ENCODE data around the gene MNT.

MNT gene

DNA sequence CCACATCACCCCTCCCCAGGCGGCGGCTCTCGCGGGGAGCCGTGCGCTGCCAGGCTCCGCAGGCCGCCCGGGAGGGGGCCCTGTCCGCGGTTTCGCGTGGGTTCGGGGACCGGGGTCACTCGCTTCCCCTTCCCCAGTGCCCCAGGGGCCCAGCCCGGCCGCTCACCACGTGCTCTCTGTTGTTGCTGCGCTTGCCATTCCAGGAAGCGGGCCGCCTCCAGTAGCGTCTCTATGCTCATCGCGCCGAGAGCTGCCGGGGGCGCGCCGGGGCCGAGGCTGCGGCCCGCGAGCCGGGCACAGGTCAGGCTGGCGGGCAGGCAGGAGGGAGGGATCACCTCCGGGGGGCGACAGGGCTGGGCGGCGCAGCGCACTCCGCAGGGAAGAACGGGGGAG lies 390 bp downstream of the MNT start:
- H4K8ac ChIP-seq (ENCODE audit: low read depth, low read length): no peak overlapping the region
- H3K4me1 ChIP-seq (ENCODE audit: control insufficient read depth, low read depth, low read length): peaks cover 5% of the 10 kb centered on the region
- H3K36me3 ChIP-seq (ENCODE audit: control insufficient read depth, insufficient read depth, low read length): no peaks in the 10 kb centered on the region
- H4K5ac ChIP-seq (ENCODE audit: low read length): no peak overlapping the region
- H3K27ac ChIP-seq (ENCODE audit: low read depth, low read length): peak overlapping the region; percentile 64
- H3K56ac ChIP-seq (ENCODE audit: low read length): peak overlapping the region; percentile 93
- H3K4ac ChIP-seq (ENCODE audit: low read depth, low read length): no peak overlapping the region
- peak overlapping the region; percentile 99 for H3K4me2 ChIP-seq (ENCODE audit: low read length)
- no CpG with 5 or more reads among the region's 43 CpGs for WGBS (ENCODE audit: extremely low coverage, insufficient coverage, low lambda C conversion rate)
- H3K79me1 ChIP-seq (ENCODE audit: low read length): peaks cover 10% of the 10 kb centered on the region
- H3K4me3 ChIP-seq (ENCODE audit: low read length): peak overlapping the region; percentile 66
- DNase-seq: peak; percentile 86
- no peak overlapping the region for H2BK5ac ChIP-seq (ENCODE audit: low read length)
- no peak overlapping the region for H2AK5ac ChIP-seq (ENCODE audit: low read length)
- no peaks in the 10 kb centered on the region for H3K27me3 ChIP-seq (ENCODE audit: insufficient read depth, low read length, poor library complexity)
- H2BK120ac ChIP-seq (ENCODE audit: low read depth, low read length): no peak overlapping the region
- peak overlapping the region; percentile 86 for H3K9ac ChIP-seq (ENCODE audit: low read length)
- peaks cover 12% of the 10 kb centered on the region for H3K79me2 ChIP-seq (ENCODE audit: control insufficient read depth, insufficient read depth, low read length)
- no peak overlapping the region for H3K18ac ChIP-seq (ENCODE audit: low read length)
- peak overlapping the region; percentile 89 for H3K23ac ChIP-seq (ENCODE audit: low read length)
- H2BK15ac ChIP-seq (replicated peaks; ENCODE audit: low read depth): no peak overlapping the region

DNA sequence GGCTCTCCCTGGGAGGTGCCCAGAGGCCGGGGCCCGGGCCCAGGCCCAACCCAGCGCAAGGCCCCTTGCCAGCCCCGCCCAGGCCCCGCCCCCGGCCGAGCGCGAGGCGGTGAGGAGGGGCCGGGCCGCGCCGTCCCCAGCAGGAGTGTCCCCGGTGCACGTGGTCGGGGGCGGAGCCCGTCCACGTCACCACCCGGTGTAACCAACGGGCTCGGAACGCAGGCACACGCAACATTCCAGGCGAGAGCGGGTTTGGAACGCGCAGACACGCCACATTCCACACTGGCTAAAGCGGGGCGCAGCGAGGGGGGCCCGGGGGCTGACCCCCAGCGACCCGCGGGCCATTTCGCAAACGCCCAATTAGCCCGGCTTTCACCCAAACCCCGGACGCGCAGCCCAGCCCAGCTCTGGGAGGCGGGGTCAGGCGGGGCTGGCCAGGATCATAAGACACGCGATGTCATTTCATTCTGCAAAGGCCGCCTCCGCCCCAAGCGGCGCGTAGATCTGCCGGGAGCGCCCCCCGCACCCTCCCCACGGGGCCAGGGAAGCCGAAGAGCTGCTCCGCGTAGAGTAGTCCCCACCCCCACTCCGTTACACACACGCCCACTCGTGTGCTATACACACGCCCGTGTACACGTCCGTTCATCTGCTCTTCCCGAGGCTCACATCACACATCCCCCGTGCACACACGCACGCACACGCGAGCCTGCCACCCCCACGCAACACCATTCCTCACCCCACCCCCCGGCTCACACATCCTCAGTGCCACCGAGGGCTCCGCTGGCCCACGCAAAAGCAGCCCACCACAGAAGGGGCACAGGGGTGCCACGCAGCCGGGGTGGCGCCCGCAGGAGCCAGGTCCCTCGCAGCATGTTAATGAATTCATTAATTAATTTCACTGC lies 1.0 kb downstream of the MNT start:
- H3K9ac ChIP-seq (ENCODE audit: low read length): peak overlapping the region; percentile 86
- H4K5ac ChIP-seq (ENCODE audit: low read length): no peak overlapping the region
- H3K36me3 ChIP-seq (ENCODE audit: control insufficient read depth, insufficient read depth, low read length): no peaks in the 10 kb centered on the region
- peak overlapping the region; percentile 66 for H3K4me3 ChIP-seq (ENCODE audit: low read length)
- no peak overlapping the region for H2AK5ac ChIP-seq (ENCODE audit: low read length)
- no peak overlapping the region for H3K4ac ChIP-seq (ENCODE audit: low read depth, low read length)
- no peak overlapping the region for H2BK15ac ChIP-seq (replicated peaks; ENCODE audit: low read depth)
- peaks cover 11% of the 10 kb centered on the region for H3K79me1 ChIP-seq (ENCODE audit: low read length)
- H3K56ac ChIP-seq (ENCODE audit: low read length): peak overlapping the region; percentile 93
- H2BK5ac ChIP-seq (ENCODE audit: low read length): no peak overlapping the region
- H3K23ac ChIP-seq (ENCODE audit: low read length): peak overlapping the region; percentile 99
- no peak overlapping the region for H3K18ac ChIP-seq (ENCODE audit: low read length)
- peaks cover 5% of the 10 kb centered on the region for H3K4me1 ChIP-seq (ENCODE audit: control insufficient read depth, low read depth, low read length)
- H2BK120ac ChIP-seq (ENCODE audit: low read depth, low read length): no peak overlapping the region
- peak overlapping the region; percentile 100 for H3K4me2 ChIP-seq (ENCODE audit: low read length)
- peaks cover 12% of the 10 kb centered on the region for H3K79me2 ChIP-seq (ENCODE audit: control insufficient read depth, insufficient read depth, low read length)
- peak overlapping the region; percentile 64 for H3K27ac ChIP-seq (ENCODE audit: low read depth, low read length)
- no peak overlapping the region for H4K8ac ChIP-seq (ENCODE audit: low read depth, low read length)
- no peaks in the 10 kb centered on the region for H3K27me3 ChIP-seq (ENCODE audit: insufficient read depth, low read length, poor library complexity)
- DNase-seq: peak; percentile 98
- WGBS (ENCODE audit: extremely low coverage, insufficient coverage, low lambda C conversion rate): no CpG with 5 or more reads among the region's 82 CpGs

DNA sequence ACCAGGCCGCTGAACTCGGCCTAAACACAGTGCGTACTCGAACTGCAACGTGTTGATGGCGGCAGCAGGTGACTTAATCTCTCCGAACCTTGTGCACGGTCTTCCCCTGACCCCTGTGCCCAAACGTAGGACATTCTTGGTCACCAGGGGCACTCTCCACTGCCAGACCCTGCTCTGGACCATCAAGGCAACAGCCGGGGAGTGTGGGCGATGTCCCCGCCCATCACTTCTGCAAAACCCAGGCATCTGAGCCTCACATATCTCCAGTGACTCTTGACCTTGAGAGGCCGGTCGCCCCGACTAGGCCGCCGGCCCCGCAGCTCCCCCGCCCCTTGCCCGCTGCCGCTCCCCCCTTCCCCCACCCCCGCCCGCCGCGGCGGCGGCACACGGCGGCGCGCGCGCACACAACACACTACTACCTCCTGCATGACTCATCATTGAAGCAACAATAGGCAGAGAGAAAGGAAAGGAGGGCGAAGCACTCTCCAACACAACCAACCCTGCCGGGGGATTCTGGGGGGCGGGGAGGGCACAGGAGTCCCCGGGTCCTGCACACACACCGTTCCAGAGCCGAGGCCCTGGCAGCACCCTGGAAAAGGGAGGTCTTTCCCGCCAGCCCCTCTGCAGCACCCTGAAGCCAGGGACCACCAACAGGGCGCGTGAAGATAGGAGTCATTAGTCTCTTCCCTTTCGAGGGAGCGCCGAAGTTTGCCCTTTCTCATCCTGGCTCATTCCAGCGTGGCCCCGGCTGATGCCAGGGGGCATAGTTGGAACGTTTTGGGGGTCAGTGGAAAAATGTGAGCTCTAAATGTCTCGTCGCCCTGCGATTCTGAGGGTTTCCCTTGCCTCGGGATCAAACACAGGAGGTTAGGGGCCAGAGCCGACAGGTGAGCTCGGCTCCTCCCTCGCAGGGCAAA lies 1.9 kb downstream of the MNT start:
- Histone ChIP-seq H3K4ac (ENCODE audit: low read depth, low read length) (peak overlapping the region; percentile 17), H3K79me1 (ENCODE audit: low read length) (peaks cover 11% of the 10 kb centered on the region), H3K27me3 (ENCODE audit: insufficient read depth, low read length, poor library complexity) (no peaks in the 10 kb centered on the region), H3K9ac (ENCODE audit: low read length) (peak overlapping the region; percentile 81), H3K79me2 (ENCODE audit: control insufficient read depth, insufficient read depth, low read length) (peaks cover 12% of the 10 kb centered on the region), H2BK15ac (replicated peaks; ENCODE audit: low read depth) (no peak overlapping the region), H4K5ac (ENCODE audit: low read length) (no peak overlapping the region), H3K27ac (ENCODE audit: low read depth, low read length) (peak overlapping the region; percentile 84), H2BK5ac (ENCODE audit: low read length) (peak overlapping the region; percentile 51), H3K4me3 (ENCODE audit: low read length) (peak overlapping the region; percentile 68), H3K56ac (ENCODE audit: low read length) (peak overlapping the region; percentile 91), H4K8ac (ENCODE audit: low read depth, low read length) (no peak overlapping the region), H3K18ac (ENCODE audit: low read length) (peak overlapping the region; percentile 83), H3K23ac (ENCODE audit: low read length) (no peak overlapping the region), H3K4me1 (ENCODE audit: control insufficient read depth, low read depth, low read length) (peaks cover 7% of the 10 kb centered on the region), H2AK5ac (ENCODE audit: low read length) (peak overlapping the region; percentile 6), H2BK120ac (ENCODE audit: low read depth, low read length) (no peak overlapping the region), H3K4me2 (ENCODE audit: low read length) (peak overlapping the region; percentile 100), H3K36me3 (ENCODE audit: control insufficient read depth, insufficient read depth, low read length) (no peaks in the 10 kb centered on the region)
- DNase-seq: peak; percentile 89
- WGBS (ENCODE audit: extremely low coverage, insufficient coverage, low lambda C conversion rate): no CpG with 5 or more reads among the region's 55 CpGs

DNA sequence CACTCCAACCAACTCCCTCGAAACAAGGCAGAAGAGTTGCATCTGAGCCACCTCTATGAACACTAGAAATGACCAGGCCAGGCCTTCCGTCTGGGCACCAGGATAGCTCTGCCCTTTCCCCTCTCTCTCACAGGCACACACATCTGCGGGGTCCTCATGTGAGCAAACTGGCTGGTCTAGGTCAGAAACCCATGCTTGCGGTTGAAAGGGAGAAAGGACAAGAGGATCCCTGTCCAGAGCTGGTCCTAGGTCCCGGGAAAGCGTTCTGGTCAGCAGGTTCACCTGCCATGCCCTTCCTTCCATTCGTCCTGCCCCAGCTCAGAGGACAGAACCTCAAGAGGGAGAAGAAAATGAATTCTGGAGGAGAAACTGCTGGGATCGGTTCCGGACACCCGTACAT lies 2.7 kb downstream of the MNT start:
- H2AK5ac ChIP-seq (ENCODE audit: low read length): no peak overlapping the region

DNA sequence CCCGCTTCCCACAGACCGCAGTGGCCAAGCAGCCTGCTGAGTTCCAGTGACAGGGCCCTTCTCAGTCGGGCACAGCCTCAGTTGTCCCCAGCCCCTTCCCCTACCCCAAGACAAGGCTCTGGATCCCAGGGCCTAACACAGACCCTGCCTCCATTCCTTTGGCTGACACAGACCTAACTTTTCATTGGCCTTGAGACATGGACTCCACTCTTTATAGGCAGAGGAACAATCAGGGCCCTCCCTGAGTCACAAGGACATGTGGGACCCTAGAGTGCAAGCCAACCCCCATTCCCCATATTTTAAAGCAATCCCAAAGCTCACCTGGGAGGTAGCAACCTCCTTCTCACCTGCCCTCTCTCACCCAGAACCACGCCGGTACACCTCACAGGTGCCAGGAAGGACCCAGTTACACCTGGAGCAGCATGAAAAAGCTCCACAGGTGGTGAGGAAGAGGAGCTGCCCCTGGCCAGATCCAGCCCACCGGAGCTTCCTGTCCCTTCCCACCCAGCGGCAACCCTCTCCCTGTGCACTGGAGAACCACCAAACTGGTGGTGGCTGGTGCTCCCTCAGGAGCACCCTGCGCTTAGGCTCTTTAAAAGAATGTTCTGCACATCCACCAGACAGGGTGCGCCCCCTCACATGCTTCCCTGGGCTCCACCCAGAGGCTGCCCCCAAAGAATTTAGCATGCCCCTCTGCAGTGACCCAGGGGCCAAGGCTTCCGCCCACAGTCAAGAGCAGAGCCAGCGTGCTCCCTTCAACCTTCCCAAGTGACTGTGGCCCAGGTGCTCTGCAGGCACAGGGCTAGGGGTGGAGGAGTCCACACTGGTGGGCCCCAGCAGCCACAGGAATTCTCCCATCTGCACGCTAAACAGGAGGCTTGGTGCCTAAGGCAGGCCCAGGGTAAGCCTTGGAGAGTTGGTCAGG lies 3.4 kb downstream of the MNT start:
- Histone ChIP-seq H3K79me1 (ENCODE audit: low read length) (peaks cover 11% of the 10 kb centered on the region), H2BK5ac (ENCODE audit: low read length) (no peak overlapping the region), H3K56ac (ENCODE audit: low read length) (peak overlapping the region; percentile 82), H3K79me2 (ENCODE audit: control insufficient read depth, insufficient read depth, low read length) (peaks cover 12% of the 10 kb centered on the region), H4K5ac (ENCODE audit: low read length) (no peak overlapping the region), H4K8ac (ENCODE audit: low read depth, low read length) (no peak overlapping the region), H3K4me1 (ENCODE audit: control insufficient read depth, low read depth, low read length) (peaks cover 7% of the 10 kb centered on the region), H3K4me3 (ENCODE audit: low read length) (no peak overlapping the region), H2BK120ac (ENCODE audit: low read depth, low read length) (no peak overlapping the region), H3K4me2 (ENCODE audit: low read length) (peak overlapping the region; percentile 14), H2BK15ac (replicated peaks; ENCODE audit: low read depth) (no peak overlapping the region), H3K18ac (ENCODE audit: low read length) (peak overlapping the region; percentile 2), H2AK5ac (ENCODE audit: low read length) (no peak overlapping the region), H3K36me3 (ENCODE audit: control insufficient read depth, insufficient read depth, low read length) (no peaks in the 10 kb centered on the region), H3K23ac (ENCODE audit: low read length) (no peak overlapping the region), H3K4ac (ENCODE audit: low read depth, low read length) (no peak overlapping the region), H3K27me3 (ENCODE audit: insufficient read depth, low read length, poor library complexity) (no peaks in the 10 kb centered on the region), H3K9ac (ENCODE audit: low read length) (peak overlapping the region; percentile 69), H3K27ac (ENCODE audit: low read depth, low read length) (peak overlapping the region; percentile 55)
- no CpG with 5 or more reads among the region's 12 CpGs for WGBS (ENCODE audit: extremely low coverage, insufficient coverage, low lambda C conversion rate)
- DNase-seq: no peak

More for the DNA sequence above, 2.7 kb downstream of the MNT start:
- Histone ChIP-seq H3K18ac (ENCODE audit: low read length) (no peak overlapping the region), H2BK15ac (replicated peaks; ENCODE audit: low read depth) (no peak overlapping the region), H3K4me2 (ENCODE audit: low read length) (no peak overlapping the region), H3K23ac (ENCODE audit: low read length) (no peak overlapping the region), H2BK5ac (ENCODE audit: low read length) (no peak overlapping the region), H3K56ac (ENCODE audit: low read length) (peak overlapping the region; percentile 81), H3K27me3 (ENCODE audit: insufficient read depth, low read length, poor library complexity) (no peaks in the 10 kb centered on the region), H4K5ac (ENCODE audit: low read length) (no peak overlapping the region), H3K9ac (ENCODE audit: low read length) (peak overlapping the region; percentile 68), H3K79me1 (ENCODE audit: low read length) (peaks cover 11% of the 10 kb centered on the region), H3K36me3 (ENCODE audit: control insufficient read depth, insufficient read depth, low read length) (no peaks in the 10 kb centered on the region), H3K27ac (ENCODE audit: low read depth, low read length) (no peak overlapping the region), H3K79me2 (ENCODE audit: control insufficient read depth, insufficient read depth, low read length) (peaks cover 12% of the 10 kb centered on the region), H3K4me3 (ENCODE audit: low read length) (no peak overlapping the region), H4K8ac (ENCODE audit: low read depth, low read length) (no peak overlapping the region), H3K4ac (ENCODE audit: low read depth, low read length) (no peak overlapping the region), H2BK120ac (ENCODE audit: low read depth, low read length) (no peak overlapping the region), H3K4me1 (ENCODE audit: control insufficient read depth, low read depth, low read length) (peaks cover 7% of the 10 kb centered on the region)
- DNase-seq: no peak
- WGBS (ENCODE audit: extremely low coverage, insufficient coverage, low lambda C conversion rate): no CpG with 5 or more reads among the region's 10 CpGs
